Smooth muscle cell (in vitro differentiated cells): ENCODE measurements around the gene IRF1. TPM values are rescaled to one million over a fixed set of nuclear protein-coding genes. Genes with fewer than 3 reads are reported as not detected.

Source experiments
- DNase-seq: peaks from one replicate; lab custom pipeline; 2025; ENCODE audit not compliant: unreplicated experiment; lab: John Stamatoyannopoulos, UW
- H2AFZ ChIP-seq: fragments of 200-600 bp; sonication (generic); 2 replicates; pipeline ENCODE4 v1.6.0; 2016; ENCODE audit warnings: antibody characterized with exemption, low read depth, mild to moderate bottlenecking
- H3F3A ChIP-seq: fragments of 200-600 bp; sonication (generic); 2 replicates; pipeline ENCODE4 v1.6.0; 2017; ENCODE audit warnings: antibody characterized with exemption, low read depth
- H3K27ac ChIP-seq: fragments of 200-600 bp; sonication (generic); 2 replicates; pipeline ENCODE4 v1.5.1; 2016; ENCODE audit warnings: low read depth, mild to moderate bottlenecking
- H3K27me3 ChIP-seq: fragments of 200-600 bp; sonication (generic); 2 replicates; pipeline ENCODE4 v1.6.1; 2016; ENCODE audit warnings: low read depth, mild to moderate bottlenecking
- H3K36me3 ChIP-seq: fragments of 200-600 bp; sonication (generic); 2 replicates; pipeline ENCODE4 v1.5.1; 2016; ENCODE audit warnings: low read depth
- H3K4me1 ChIP-seq: fragments of 200-600 bp; sonication (generic); 2 replicates; pipeline ENCODE4 v1.5.1; 2016; ENCODE audit warnings: low read depth
- H3K4me2 ChIP-seq: fragments of 200-600 bp; sonication (generic); 2 replicates; pipeline ENCODE4 v1.6.0; 2016; ENCODE audit warnings: mild to moderate bottlenecking
- H3K4me3 ChIP-seq: fragments of 200-600 bp; sonication (generic); 2 replicates; pipeline ENCODE4 v1.5.1; 2016; ENCODE audit warnings: mild to moderate bottlenecking
- H3K79me2 ChIP-seq: fragments of 200-600 bp; sonication (generic); 2 replicates; pipeline ENCODE4 v1.6.0; 2016; ENCODE audit warnings: low read depth, mild to moderate bottlenecking
- H3K9ac ChIP-seq: fragments of 200-600 bp; sonication (generic); 2 replicates; pipeline ENCODE4 v1.6.0; 2016; ENCODE audit warnings: low read depth
- H3K9me3 ChIP-seq: fragments of 200-600 bp; sonication (generic); replicated peaks from 2 replicates; pipeline ENCODE4 v1.5.1; 2016; ENCODE audit warnings: low read depth
- H4K20me1 ChIP-seq: fragments of 200-600 bp; sonication (generic); 2 replicates; pipeline ENCODE4 v1.6.0; 2016; ENCODE audit warnings: low read depth
- WGBS: methylation state at CpG from one replicate; pipeline ENCODE4 v1.1.7; 2016; ENCODE audit warnings: low lambda C conversion rate; 5-methylcytosine and 5-hydroxymethylcytosine counted together
- polyA plus RNA-seq: library from polyadenylated mRNA; unstranded; fragments of >200 nt; fragmentation: Nextera tagmentation; extraction: Ambion mirVana; gene quantifications from 2 replicates; pipeline ENCODE4 v1.2.1, GENCODE V29; 2016
- total RNA-seq: library from RNA; depleted of rRNA; stranded (reverse); fragments of >200 nt; gene quantifications from 2 replicates; pipeline ENCODE4 v1.2.3, GENCODE V29; 2014
- TF ChIP-seq, protein P1 (sequence below): fragments of 200-600 bp; sonication (generic); IDR thresholded peaks from 2 replicates; pipeline ENCODE4 v1.5.1; 2017; ENCODE audit warnings: borderline replicate concordance, mild to moderate bottlenecking, antibody characterized with exemption; ENCODE audit not compliant: insufficient read depth, poor library complexity, severe bottlenecking

IRF1 gene
- total and polyA plus RNA-seq, 2 experiments from 2014 or later: 15.7 to 19.1 TPM

DNA sequence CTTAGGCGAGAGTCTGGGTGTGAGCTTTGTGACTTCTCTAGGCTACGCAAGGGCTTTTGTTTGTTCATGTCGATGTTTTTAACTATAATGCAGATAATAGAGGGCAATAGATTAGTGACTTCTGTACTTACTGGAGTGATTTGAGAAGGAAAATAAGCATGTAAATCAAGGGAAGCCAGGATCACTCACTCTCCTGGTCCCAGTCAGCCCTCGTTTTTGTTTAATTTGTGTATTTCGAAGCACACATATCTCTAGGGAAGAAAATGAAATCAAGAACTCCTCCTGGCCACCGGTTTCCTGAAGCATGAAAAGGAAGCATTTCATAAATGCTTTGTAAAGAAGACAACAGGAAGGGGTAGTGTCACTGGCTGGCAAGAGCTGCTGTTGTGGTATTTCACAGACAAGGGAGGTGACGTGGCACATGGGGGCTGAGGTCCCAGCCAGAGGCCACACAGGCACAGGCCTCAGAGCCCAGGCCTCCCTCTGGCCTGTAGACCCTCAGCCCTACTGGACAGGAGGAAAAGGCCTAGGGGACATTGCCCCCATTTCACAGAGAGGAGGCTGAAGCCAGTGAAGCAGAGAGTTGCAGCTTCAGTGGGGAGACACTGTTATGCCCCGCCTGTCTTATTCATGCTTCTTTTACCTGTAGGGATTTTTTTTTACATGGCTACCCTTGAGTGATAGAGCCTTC, 34.1 kb downstream of the IRF1 start:
- Histone ChIP-seq H3F3A (peaks cover 10% of the 10 kb centered on the region), H3K9me3 (no peaks in the 10 kb centered on the region), H3K27me3 (no peaks in the 10 kb centered on the region), H3K4me1 (peaks cover 8% of the 10 kb centered on the region), H3K36me3 (no peaks in the 10 kb centered on the region), H3K4me2 (peak overlapping the region; percentile 27), H2AFZ (peak overlapping the region; percentile 51), H3K9ac (peak overlapping the region; percentile 56), H3K79me2 (no peaks in the 10 kb centered on the region), H3K4me3 (no peak overlapping the region), H4K20me1 (no peaks in the 10 kb centered on the region), H3K27ac (peak overlapping the region; percentile 85)
- no peak for DNase-seq
- TF ChIP-seq, protein P1, sequence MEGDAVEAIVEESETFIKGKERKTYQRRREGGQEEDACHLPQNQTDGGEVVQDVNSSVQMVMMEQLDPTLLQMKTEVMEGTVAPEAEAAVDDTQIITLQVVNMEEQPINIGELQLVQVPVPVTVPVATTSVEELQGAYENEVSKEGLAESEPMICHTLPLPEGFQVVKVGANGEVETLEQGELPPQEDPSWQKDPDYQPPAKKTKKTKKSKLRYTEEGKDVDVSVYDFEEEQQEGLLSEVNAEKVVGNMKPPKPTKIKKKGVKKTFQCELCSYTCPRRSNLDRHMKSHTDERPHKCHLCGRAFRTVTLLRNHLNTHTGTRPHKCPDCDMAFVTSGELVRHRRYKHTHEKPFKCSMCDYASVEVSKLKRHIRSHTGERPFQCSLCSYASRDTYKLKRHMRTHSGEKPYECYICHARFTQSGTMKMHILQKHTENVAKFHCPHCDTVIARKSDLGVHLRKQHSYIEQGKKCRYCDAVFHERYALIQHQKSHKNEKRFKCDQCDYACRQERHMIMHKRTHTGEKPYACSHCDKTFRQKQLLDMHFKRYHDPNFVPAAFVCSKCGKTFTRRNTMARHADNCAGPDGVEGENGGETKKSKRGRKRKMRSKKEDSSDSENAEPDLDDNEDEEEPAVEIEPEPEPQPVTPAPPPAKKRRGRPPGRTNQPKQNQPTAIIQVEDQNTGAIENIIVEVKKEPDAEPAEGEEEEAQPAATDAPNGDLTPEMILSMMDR: no peak
- 77% methylated on average over 8 of the region's 8 CpGs for WGBS

DNA sequence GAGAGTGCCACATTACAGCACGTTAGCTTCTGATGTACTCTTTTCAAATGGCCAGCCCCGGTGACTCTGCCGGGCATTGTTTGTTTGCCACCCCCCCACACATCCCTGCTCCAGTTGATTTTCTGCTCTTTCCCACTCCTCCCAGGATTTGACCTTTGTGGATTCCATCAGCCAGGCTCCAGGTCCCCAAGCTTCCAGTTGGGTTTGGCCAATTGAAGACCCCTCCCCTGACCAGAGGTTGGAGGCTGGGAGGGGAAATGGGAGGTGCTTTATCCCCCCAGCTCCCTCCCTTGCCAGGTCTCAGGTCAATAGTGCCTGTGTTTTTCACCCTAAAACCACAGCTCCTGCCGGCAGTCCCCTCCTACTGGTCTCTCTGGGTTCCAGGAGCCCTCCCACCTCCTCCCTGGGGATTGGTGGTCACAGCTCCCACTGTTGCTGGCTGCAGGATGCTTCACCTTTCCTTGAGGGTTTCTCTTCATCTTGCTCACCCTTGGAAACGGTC, 34.9 kb downstream of the IRF1 start:
- H3K27me3 ChIP-seq: no peaks in the 10 kb centered on the region
- no peak overlapping the region for H3K9ac ChIP-seq
- H3K4me3 ChIP-seq: no peak overlapping the region
- DNase-seq: no peak
- H3K27ac ChIP-seq: peak overlapping the region; percentile 85
- no peaks in the 10 kb centered on the region for H4K20me1 ChIP-seq
- peaks cover 15% of the 10 kb centered on the region for H3K4me1 ChIP-seq
- H3K9me3 ChIP-seq: no peaks in the 10 kb centered on the region
- WGBS: 75% methylated on average over 5 of the region's 5 CpGs
- no peaks in the 10 kb centered on the region for H3K36me3 ChIP-seq
- H3K79me2 ChIP-seq: no peaks in the 10 kb centered on the region
- H3F3A ChIP-seq: peaks cover 10% of the 10 kb centered on the region
- peak overlapping the region; percentile 51 for H2AFZ ChIP-seq
- TF ChIP-seq, protein P1: no peak
- no peak overlapping the region for H3K4me2 ChIP-seq

DNA sequence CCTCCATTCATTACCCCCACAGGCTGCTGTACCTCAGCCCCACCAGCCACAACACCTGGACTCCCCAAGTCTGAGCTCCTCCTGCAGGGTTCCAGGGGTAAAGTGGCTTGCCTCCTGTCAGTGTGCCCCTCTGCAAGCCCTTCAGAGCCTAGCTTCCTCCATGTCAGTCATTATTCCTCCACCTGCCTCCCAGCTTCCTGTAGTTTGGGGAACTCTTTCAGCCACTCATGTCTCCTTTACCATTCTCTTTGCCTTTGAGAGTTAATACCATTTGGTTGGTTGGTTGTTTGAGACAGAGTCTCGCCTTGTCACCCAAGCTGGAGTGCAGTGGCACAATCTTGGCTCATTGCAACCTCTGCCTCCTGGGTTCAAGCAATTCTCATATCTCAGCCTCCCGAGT, 36.2 kb downstream of the IRF1 start:
- DNase-seq: no peak
- H3K4me2 ChIP-seq: no peak overlapping the region
- H2AFZ ChIP-seq: no peak overlapping the region
- H3K79me2 ChIP-seq: no peaks in the 10 kb centered on the region
- H3K27me3 ChIP-seq: no peaks in the 10 kb centered on the region
- H3K9ac ChIP-seq: no peak overlapping the region
- H3K27ac ChIP-seq: no peak overlapping the region
- H3F3A ChIP-seq: peaks cover 10% of the 10 kb centered on the region
- H3K4me1 ChIP-seq: peaks cover 16% of the 10 kb centered on the region
- TF ChIP-seq, protein P1: no peak
- H4K20me1 ChIP-seq: no peaks in the 10 kb centered on the region
- H3K9me3 ChIP-seq: no peaks in the 10 kb centered on the region
- no peak overlapping the region for H3K4me3 ChIP-seq
- WGBS: 99% methylated on average over 2 of the region's 2 CpGs
- no peaks in the 10 kb centered on the region for H3K36me3 ChIP-seq

DNA sequence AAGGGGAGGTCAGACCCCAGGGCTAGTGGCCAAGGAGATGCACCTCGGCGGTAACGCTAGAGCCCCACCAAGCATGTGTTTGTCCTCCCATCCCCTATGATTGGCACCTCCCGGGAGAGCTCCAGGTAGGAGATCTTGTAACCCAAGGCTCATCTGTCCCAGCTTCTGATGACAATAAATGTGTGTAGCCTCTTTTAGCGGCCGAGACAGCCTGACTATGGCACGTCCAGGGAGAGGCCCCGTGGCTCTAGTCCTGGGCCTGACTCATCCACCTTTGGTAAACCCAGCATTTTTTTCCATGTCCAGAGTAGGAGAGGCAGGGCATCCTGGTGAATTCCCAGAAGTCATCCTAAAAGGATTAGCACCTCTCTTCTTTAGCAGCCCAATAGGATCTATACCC, 39.2 kb downstream of the IRF1 start:
- TF ChIP-seq, protein P1: no peak
- no peak overlapping the region for H3K9ac ChIP-seq
- H3K4me3 ChIP-seq: no peak overlapping the region
- peaks cover 11% of the 10 kb centered on the region for H3K4me1 ChIP-seq
- no peaks in the 10 kb centered on the region for H3K9me3 ChIP-seq
- H2AFZ ChIP-seq: no peak overlapping the region
- no peak for DNase-seq
- WGBS: 55% methylated on average over 8 of the region's 8 CpGs
- peak overlapping the region; percentile 13 for H3K4me2 ChIP-seq
- no peaks in the 10 kb centered on the region for H3K27me3 ChIP-seq
- no peaks in the 10 kb centered on the region for H3K36me3 ChIP-seq
- no peaks in the 10 kb centered on the region for H3K79me2 ChIP-seq
- no peaks in the 10 kb centered on the region for H4K20me1 ChIP-seq
- no peaks in the 10 kb centered on the region for H3F3A ChIP-seq
- H3K27ac ChIP-seq: peak overlapping the region; percentile 9
